K562 (cell line): ENCODE measurements around the gene CTDNEP1. TPM values are rescaled to one million over a fixed set of nuclear protein-coding genes. Genes with fewer than 3 reads are reported as not detected.

Source experiments
- BRF1 ChIP-seq: IDR thresholded peaks from 3 replicates; pipeline ENCODE4 v1.6.1; 2011; ENCODE audit warnings: borderline replicate concordance, mild to moderate bottlenecking; ENCODE audit not compliant: insufficient read length; ENCODE audit errors: extremely low read depth
- CHD4 ChIP-seq: fragments of 200-600 bp; sonication (generic); IDR thresholded peaks from 3 replicates; pipeline ENCODE4 v1.6.1; 2012; ENCODE audit warnings: low read depth, mild to moderate bottlenecking, mixed read lengths, low read length, inconsistent platforms; ENCODE audit not compliant: insufficient read depth, insufficient replicate concordance, poor library complexity, severe bottlenecking
- ETV5 ChIP-seq: sonication (generic); formaldehyde crosslinking; IDR thresholded peaks from 2 replicates; pipeline ENCODE4 v1.4.0; 2020; ENCODE audit warnings: low read depth, mild to moderate bottlenecking, missing genetic modification reagents
- FOXA1 ChIP-seq: fragments of 450-650 bp; IDR thresholded peaks from 2 replicates; pipeline ENCODE4 v1.6.1; 2016; ENCODE audit warnings: mild to moderate bottlenecking, borderline replicate concordance
- NCOA2 ChIP-seq, 2 experiments: fragments of 450-650 bp; IDR thresholded peaks; 2 replicates each; pipeline ENCODE4 v1.6.1; 2018; ENCODE audit warnings: mild to moderate bottlenecking in 2 of 2, moderate library complexity in 1 of 2; ENCODE audit not compliant: partially characterized antibody in 2 of 2
- PHB ChIP-seq: fragments of 250-450 bp; sonication (Bioruptor Pico); IDR thresholded peaks from 2 replicates; pipeline ENCODE4 v1.5.0; 2021
- YY1 ChIP-seq, 3 experiments: IDR thresholded peaks; 2 replicates each; pipeline ENCODE4 v1.6.1; 2011; ENCODE audit warnings: low read length in 2 of 3, mild to moderate bottlenecking in 2 of 3, moderate library complexity in 2 of 3, borderline replicate concordance in 1 of 3, control low read depth in 1 of 3, low read depth in 1 of 3; ENCODE audit not compliant: insufficient read depth in 3 of 3, insufficient replicate concordance in 2 of 3, control insufficient read depth in 1 of 3, insufficient read length in 1 of 3; ENCODE audit errors: extremely low read depth in 1 of 3
- ZNF263 ChIP-seq: sonication (generic); formaldehyde crosslinking; IDR thresholded peaks from 2 replicates; pipeline ENCODE4 v1.8.0; 2022; ENCODE audit warnings: mild to moderate bottlenecking, missing genetic modification reagents, borderline replicate concordance
- ZSCAN32 ChIP-seq: fragments of 450-650 bp; formaldehyde crosslinking; IDR thresholded peaks from 2 replicates; pipeline ENCODE4 v1.4.0; 2020; ENCODE audit warnings: mild to moderate bottlenecking, moderate library complexity
- polyA plus RNA-seq, 8 experiments: library from polyadenylated mRNA; depleted of rRNA in 4 of 8; stranded (reverse) in 5 of 8; unstranded in 3 of 8; fragments of >200 nt; fragmentation: Nextera tagmentation in 2 of 8; fragmentation: Illumina TruSeq in 1 of 8; extraction: Ambion mirVana in 2 of 8; extraction: Trizol in 1 of 8; gene quantifications; 2 replicates each; pipeline versions ENCODE4 v1.2.1 to v1.2.3, GENCODE V29; 2011 to 2014; ENCODE audit warnings: inconsistent platforms in 1 of 8, missing spikeins in 1 of 8
- total RNA-seq, 7 experiments: library from RNA; depleted of rRNA in 6 of 7; stranded (reverse); fragments of >200 nt in 6 of 7; fragmentation: Illumina TruSeq in 2 of 7; extraction: Trizol in 2 of 7; gene quantifications; 2 replicates each; pipeline versions ENCODE4 v1.2.1 to v1.2.3, GENCODE V29; 2011 to 2021; ENCODE audit warnings: low replicate concordance in 1 of 7
- TF ChIP-seq, protein P1 (sequence below): fragments of 250-450 bp; sonication (Bioruptor Pico); IDR thresholded peaks from 2 replicates; pipeline ENCODE4 v1.5.0; 2021; ENCODE audit warnings: mild to moderate bottlenecking, borderline replicate concordance
- TF ChIP-seq, protein P2 (sequence below): fragments of 450-650 bp; formaldehyde crosslinking; IDR thresholded peaks from 2 replicates; pipeline ENCODE4 v1.4.0; 2020; ENCODE audit warnings: mild to moderate bottlenecking, moderate library complexity
- TF ChIP-seq, protein P3 (sequence below): fragments of 250-450 bp; sonication (Bioruptor Pico); IDR thresholded peaks from 2 replicates; pipeline ENCODE4 v1.4.0; 2020
- TF ChIP-seq, protein P4 (sequence below): fragments of 450-650 bp; IDR thresholded peaks from 2 replicates; pipeline ENCODE4 v1.6.1; 2017; ENCODE audit warnings: antibody characterized with exemption, mild to moderate bottlenecking

CTDNEP1 gene
- total and polyA plus RNA-seq, 9 of the 15 experiments (the other 6 are each of a cell fraction or from before 2014, with no cell fraction given): 10.7 to 150 (median 28.5) TPM

DNA sequence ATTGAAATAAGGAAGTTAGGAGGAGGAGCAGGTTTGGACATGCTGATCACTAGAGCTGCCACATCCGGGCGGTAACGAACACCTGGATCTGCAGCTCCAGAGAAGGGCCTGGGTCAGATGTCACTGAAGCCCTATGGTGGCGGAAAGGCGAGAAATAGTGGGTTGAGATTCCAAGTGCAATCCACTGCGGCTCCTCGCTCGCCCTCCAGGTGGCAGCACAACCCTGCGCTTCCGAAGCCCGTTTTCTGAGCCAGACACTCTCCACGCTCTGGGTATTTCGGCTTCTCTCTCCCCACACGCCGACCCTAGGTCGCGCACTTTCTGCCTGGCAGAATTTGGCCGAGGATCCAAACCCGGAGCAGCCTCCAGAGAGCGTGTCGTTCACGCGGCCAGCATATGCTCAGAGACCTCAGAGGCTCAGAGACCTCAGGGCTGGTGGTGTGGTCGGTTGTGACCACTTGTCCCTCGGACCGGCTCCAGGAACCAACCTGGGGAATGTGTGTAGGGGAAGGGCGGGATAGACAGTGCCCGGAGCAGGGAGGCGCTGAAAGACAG is 29.1 kb upstream of the CTDNEP1 start (continued):
- TF ChIP-seq PHB: no peak
- peak in 1 of 3 experiments; percentile 12 for TF ChIP-seq YY1 (IDR thresholded peaks at IDR 0.05; ENCODE audit: borderline replicate concordance in 1 of 3, control insufficient read depth in 1 of 3, extremely low read depth in 1 of 3, insufficient read depth in 3 of 3, insufficient read length in 1 of 3, insufficient replicate concordance in 2 of 3, low read depth in 1 of 3, low read length in 2 of 3)
- TF ChIP-seq ZNF263 (CRISPR knock-in tag): peak; percentile 44; the same call in 1 of the 2 replicates
- no peak for TF ChIP-seq NCOA2 (IDR thresholded peaks at IDR 0.05; ENCODE audit: partially characterized antibody in 2 of 2)
- no peak for TF ChIP-seq FOXA1
- TF ChIP-seq, protein P1, sequence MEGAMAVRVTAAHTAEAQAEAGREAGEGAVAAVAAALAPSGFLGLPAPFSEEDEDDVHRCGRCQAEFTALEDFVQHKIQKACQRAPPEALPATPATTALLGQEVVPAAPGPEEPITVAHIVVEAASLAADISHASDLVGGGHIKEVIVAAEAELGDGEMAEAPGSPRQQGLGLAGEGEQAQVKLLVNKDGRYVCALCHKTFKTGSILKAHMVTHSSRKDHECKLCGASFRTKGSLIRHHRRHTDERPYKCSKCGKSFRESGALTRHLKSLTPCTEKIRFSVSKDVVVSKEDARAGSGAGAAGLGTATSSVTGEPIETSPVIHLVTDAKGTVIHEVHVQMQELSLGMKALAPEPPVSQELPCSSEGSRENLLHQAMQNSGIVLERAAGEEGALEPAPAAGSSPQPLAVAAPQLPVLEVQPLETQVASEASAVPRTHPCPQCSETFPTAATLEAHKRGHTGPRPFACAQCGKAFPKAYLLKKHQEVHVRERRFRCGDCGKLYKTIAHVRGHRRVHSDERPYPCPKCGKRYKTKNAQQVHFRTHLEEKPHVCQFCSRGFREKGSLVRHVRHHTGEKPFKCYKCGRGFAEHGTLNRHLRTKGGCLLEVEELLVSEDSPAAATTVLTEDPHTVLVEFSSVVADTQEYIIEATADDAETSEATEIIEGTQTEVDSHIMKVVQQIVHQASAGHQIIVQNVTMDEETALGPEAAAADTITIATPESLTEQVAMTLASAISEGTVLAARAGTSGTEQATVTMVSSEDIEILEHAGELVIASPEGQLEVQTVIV: no peak
- 0 out of 2 replicates have a peak, but pooled peaks have one; percentile 39 for TF ChIP-seq ETV5
- TF ChIP-seq, protein P2, sequence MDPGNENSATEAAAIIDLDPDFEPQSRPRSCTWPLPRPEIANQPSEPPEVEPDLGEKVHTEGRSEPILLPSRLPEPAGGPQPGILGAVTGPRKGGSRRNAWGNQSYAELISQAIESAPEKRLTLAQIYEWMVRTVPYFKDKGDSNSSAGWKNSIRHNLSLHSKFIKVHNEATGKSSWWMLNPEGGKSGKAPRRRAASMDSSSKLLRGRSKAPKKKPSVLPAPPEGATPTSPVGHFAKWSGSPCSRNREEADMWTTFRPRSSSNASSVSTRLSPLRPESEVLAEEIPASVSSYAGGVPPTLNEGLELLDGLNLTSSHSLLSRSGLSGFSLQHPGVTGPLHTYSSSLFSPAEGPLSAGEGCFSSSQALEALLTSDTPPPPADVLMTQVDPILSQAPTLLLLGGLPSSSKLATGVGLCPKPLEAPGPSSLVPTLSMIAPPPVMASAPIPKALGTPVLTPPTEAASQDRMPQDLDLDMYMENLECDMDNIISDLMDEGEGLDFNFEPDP (CRISPR knock-in tag): no peak
- no peak for TF ChIP-seq CHD4
- TF ChIP-seq, protein P3, sequence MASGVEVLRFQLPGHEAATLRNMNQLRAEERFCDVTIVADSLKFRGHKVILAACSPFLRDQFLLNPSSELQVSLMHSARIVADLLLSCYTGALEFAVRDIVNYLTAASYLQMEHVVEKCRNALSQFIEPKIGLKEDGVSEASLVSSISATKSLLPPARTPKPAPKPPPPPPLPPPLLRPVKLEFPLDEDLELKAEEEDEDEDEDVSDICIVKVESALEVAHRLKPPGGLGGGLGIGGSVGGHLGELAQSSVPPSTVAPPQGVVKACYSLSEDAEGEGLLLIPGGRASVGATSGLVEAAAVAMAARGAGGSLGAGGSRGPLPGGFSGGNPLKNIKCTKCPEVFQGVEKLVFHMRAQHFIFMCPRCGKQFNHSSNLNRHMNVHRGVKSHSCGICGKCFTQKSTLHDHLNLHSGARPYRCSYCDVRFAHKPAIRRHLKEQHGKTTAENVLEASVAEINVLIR (CRISPR knock-in tag): no peak
- TF ChIP-seq, protein P4, sequence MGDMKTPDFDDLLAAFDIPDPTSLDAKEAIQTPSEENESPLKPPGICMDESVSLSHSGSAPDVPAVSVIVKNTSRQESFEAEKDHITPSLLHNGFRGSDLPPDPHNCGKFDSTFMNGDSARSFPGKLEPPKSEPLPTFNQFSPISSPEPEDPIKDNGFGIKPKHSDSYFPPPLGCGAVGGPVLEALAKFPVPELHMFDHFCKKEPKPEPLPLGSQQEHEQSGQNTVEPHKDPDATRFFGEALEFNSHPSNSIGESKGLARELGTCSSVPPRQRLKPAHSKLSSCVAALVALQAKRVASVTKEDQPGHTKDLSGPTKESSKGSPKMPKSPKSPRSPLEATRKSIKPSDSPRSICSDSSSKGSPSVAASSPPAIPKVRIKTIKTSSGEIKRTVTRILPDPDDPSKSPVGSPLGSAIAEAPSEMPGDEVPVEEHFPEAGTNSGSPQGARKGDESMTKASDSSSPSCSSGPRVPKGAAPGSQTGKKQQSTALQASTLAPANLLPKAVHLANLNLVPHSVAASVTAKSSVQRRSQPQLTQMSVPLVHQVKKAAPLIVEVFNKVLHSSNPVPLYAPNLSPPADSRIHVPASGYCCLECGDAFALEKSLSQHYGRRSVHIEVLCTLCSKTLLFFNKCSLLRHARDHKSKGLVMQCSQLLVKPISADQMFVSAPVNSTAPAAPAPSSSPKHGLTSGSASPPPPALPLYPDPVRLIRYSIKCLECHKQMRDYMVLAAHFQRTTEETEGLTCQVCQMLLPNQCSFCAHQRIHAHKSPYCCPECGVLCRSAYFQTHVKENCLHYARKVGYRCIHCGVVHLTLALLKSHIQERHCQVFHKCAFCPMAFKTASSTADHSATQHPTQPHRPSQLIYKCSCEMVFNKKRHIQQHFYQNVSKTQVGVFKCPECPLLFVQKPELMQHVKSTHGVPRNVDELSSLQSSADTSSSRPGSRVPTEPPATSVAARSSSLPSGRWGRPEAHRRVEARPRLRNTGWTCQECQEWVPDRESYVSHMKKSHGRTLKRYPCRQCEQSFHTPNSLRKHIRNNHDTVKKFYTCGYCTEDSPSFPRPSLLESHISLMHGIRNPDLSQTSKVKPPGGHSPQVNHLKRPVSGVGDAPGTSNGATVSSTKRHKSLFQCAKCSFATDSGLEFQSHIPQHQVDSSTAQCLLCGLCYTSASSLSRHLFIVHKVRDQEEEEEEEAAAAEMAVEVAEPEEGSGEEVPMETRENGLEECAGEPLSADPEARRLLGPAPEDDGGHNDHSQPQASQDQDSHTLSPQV: peak; percentile 65
- TF ChIP-seq ZSCAN32 (CRISPR knock-in tag): no peak
- no peak for TF ChIP-seq BRF1
